GM12878 (cell line): ENCODE results near the gene TCF7L2. TPM values are rescaled to one million over a fixed set of nuclear protein-coding genes. Genes with fewer than 3 reads are reported as not detected.

Experiments used
- ATAC-seq: fragments of 200-7000 bp; cut with Tn5 transposase; 3 replicates; pipeline ENCODE4 v1.9.1; 2020; ENCODE audit warnings: mild to moderate bottlenecking, moderate library complexity
- BruUV-seq: library from RNA; stranded (reverse); fragments of 400-500 nt; replicated peaks from 2 replicates; lab custom pipeline; 2021; lab: Mats Ljungman, UMichigan
- CTCF ChIA-PET: fragments of 300-600 bp; sonication (Branson Sonifier 250); formaldehyde crosslinking; extraction: SDS; loops from one replicate; lab custom pipeline; 2021; ENCODE audit warnings: inconsistent platforms; lab: Yijun Ruan, JAX
- POLR2A ChIA-PET: fragments of 350-600 bp; formaldehyde crosslinking; extraction: SDS; loops from one replicate; lab custom pipeline; 2021; ENCODE audit warnings: inconsistent platforms; lab: Charles Lee
- RAD21 ChIA-PET: fragments of 300-600 bp; sonication (Branson Sonifier 250); formaldehyde crosslinking; loops from one replicate; lab custom pipeline; 2023; ENCODE audit warnings: antibody characterized with exemption; ENCODE audit not compliant: unreplicated experiment; lab: Charles Lee
- SMC1A ChIA-PET: fragments of 300-600 bp; sonication (Branson Sonifier 250); formaldehyde crosslinking; loops from one replicate; lab custom pipeline; 2023; ENCODE audit not compliant: unreplicated experiment, uncharacterized antibody; lab: Charles Lee
- DNase-seq: peaks from one replicate; pipeline ENCODE4 v3.0.0-alpha.2; 2011; ENCODE audit warnings: low read depth, low spot score
- FAIRE-seq: peaks from 3 replicates; lab custom pipeline; 2011; peaks lifted over from hg19 to GRCh38; lab: Jason Lieb, UNC
- H2AFZ ChIP-seq: 2 replicates; pipeline ENCODE4 v1.6.0; 2011; ENCODE audit warnings: low read depth, low read length, control low read depth; ENCODE audit not compliant: control insufficient read depth
- H3K27ac ChIP-seq: 2 replicates; pipeline ENCODE4 v1.5.1; 2011; ENCODE audit warnings: control low read depth; ENCODE audit not compliant: control insufficient read depth, insufficient read depth
- H3K27me3 ChIP-seq, 2 experiments: replicated peaks in 1 of 2; 2 replicates each; pipeline versions ENCODE4 v1.6.0 to v1.6.1; 2011; ENCODE audit warnings: low read length in 1 of 2; ENCODE audit not compliant: control insufficient read depth in 2 of 2, insufficient read depth in 2 of 2
- H3K36me3 ChIP-seq, 2 experiments: 2 replicates each; pipeline ENCODE4 v1.5.1; 2011; ENCODE audit warnings: low read length in 1 of 2; ENCODE audit not compliant: control insufficient read depth in 2 of 2, insufficient read depth in 2 of 2
- H3K4me1 ChIP-seq: 2 replicates; pipeline ENCODE4 v1.6.1; 2011; ENCODE audit warnings: mild to moderate bottlenecking, low read length, moderate library complexity, mixed read lengths; ENCODE audit not compliant: control insufficient read depth, insufficient read depth
- H3K4me2 ChIP-seq: 2 replicates; pipeline ENCODE4 v1.6.0; 2011; ENCODE audit warnings: control low read depth; ENCODE audit not compliant: control insufficient read depth, insufficient read depth
- H3K4me3 ChIP-seq: fragments of 200-600 bp; sonication (generic); 2 replicates; pipeline ENCODE4 v1.5.1; 2016
- H3K79me2 ChIP-seq: 2 replicates; pipeline ENCODE4 v1.6.0; 2011; ENCODE audit warnings: low read length; ENCODE audit not compliant: control insufficient read depth, insufficient read depth
- H3K9ac ChIP-seq: 2 replicates; pipeline ENCODE4 v1.8.0; 2011; ENCODE audit warnings: low read length, control low read depth, mixed read lengths; ENCODE audit not compliant: control insufficient read depth, insufficient read depth
- H3K9me3 ChIP-seq: replicated peaks from 3 replicates; pipeline ENCODE4 v1.5.1; 2011; ENCODE audit warnings: mild to moderate bottlenecking, low read length; ENCODE audit not compliant: control insufficient read depth, insufficient read depth
- H4K20me1 ChIP-seq: 2 replicates; pipeline ENCODE4 v1.6.0; 2011; ENCODE audit not compliant: control insufficient read depth, insufficient read depth
- BHLHE40 ChIP-seq, 2 experiments: fragments of 450-650 bp in 1 of 2; IDR thresholded peaks; 2 replicates each; pipeline ENCODE4 v1.6.1; 2011 to 2017; ENCODE audit warnings: low read depth in 2 of 2, borderline replicate concordance in 1 of 2, improper control_type of control experiment in 1 of 2, low read length in 1 of 2, mild to moderate bottlenecking in 1 of 2
- POLR2AphosphoS2 ChIP-seq: IDR thresholded peaks from 2 replicates; pipeline ENCODE4 v1.6.1; 2011; ENCODE audit warnings: low read depth, mild to moderate bottlenecking, low read length, improper control_type of control experiment, moderate library complexity
- RUNX3 ChIP-seq: IDR thresholded peaks from 2 replicates; pipeline ENCODE4 v1.6.1; 2012; ENCODE audit warnings: low read length, inconsistent platforms
- WGBS: methylation state at CpG from one replicate; pipeline ENCODE4 v1.1.6; 2016; ENCODE audit warnings: low lambda C conversion rate; ENCODE audit not compliant: insufficient replicate concordance, insufficient coverage; ENCODE audit errors: missing lambda C conversion rate; 5-methylcytosine and 5-hydroxymethylcytosine counted together
- in situ Hi-C: fragments of 300-500 bp; cut with MboI; formaldehyde crosslinking; loops from 9 replicates; pipeline ENCODE4 v1.14.3; 2018; ENCODE audit warnings: mixed read lengths
- intact Hi-C: fragments of 100-400 bp; cut with micrococcal nuclease; formaldehyde crosslinking; loops from one replicate; pipeline ENCODE4 v1.14.2; 2022; ENCODE audit not compliant: unreplicated experiment
- polyA plus RNA-seq, 11 experiments: library from polyadenylated mRNA; depleted of rRNA in 4 of 11; unstranded in 6 of 11; stranded (reverse) in 5 of 11; fragments of >200 nt; fragmentation: Nextera tagmentation in 4 of 11; fragmentation: Illumina TruSeq in 1 of 11; extraction: Ambion mirVana in 4 of 11; extraction: Trizol in 1 of 11; gene quantifications; 1 replicate in 1 of 11; 2 replicates in 10 of 11; pipeline versions ENCODE4 v1.2.1 to v1.2.3, GENCODE V29; 2011 to 2016; ENCODE audit warnings: inconsistent platforms in 2 of 11, missing spikeins in 2 of 11, low read depth in 1 of 11
- total RNA-seq, 4 experiments: library from RNA; depleted of rRNA in 3 of 4; stranded (reverse); fragments of >200 nt in 3 of 4; fragmentation: Illumina TruSeq in 1 of 4; extraction: Trizol in 1 of 4; gene quantifications; 2 replicates each; pipeline versions ENCODE4 v1.2.1 to v1.2.3, GENCODE V29; 2013 to 2021

Gene TCF7L2
- total and polyA plus RNA-seq, 10 of the 15 experiments (the other 5 are each of a cell fraction or from before 2014, with no cell fraction given): 0.02 to 1.1 (median 0.35) TPM; not detected in 4

- H3K27ac ChIP-seq: no peak overlapping the region
- no peaks in the 10 kb centered on the region for H4K20me1 ChIP-seq
- WGBS: 2% methylated on average over 3 of the region's 3 CpGs
- H3K27me3 ChIP-seq: no peaks in the 10 kb centered on the region; a peak in 1 of 4 replicates
- ChIA-PET CTCF (no interaction called here), SMC1A (no interaction called here), POLR2A (no interaction called here), RAD21 (no interaction called here)
- intact Hi-C loops (no loop called here), in situ Hi-C loops (no loop called here)
- no peak overlapping the region for H3K4me3 ChIP-seq
- no peaks in the 10 kb centered on the region for H3K4me1 ChIP-seq
- no peak overlapping the region for H2AFZ ChIP-seq
- DNase-seq (peak; percentile 4), FAIRE-seq (no peak), ATAC-seq (no peak)
- no peaks in the 10 kb centered on the region for H3K79me2 ChIP-seq
- TF ChIP-seq RUNX3 (0 out of 2 replicates have a peak, but pooled peaks have one; percentile 7), POLR2AphosphoS2 (no peak)
- H3K9ac ChIP-seq: no peak overlapping the region
- BruUV-seq: no TSS peak
- no peaks in the 10 kb centered on the region; the same call in 2 of the 3 replicates for H3K9me3 ChIP-seq
- H3K4me2 ChIP-seq: no peak overlapping the region
- no peaks in the 10 kb centered on the region for H3K36me3 ChIP-seq
These were observed 46.4 kb downstream of the TCF7L2 start for GRCh38 chr10:112996462-112996861.

- ChIA-PET SMC1A (no interaction called here), CTCF (no interaction called here), RAD21 (no interaction called here), POLR2A (no interaction called here)
- WGBS: 17% methylated on average over 4 of the region's 4 CpGs
- H3K36me3 ChIP-seq: no peaks in the 10 kb centered on the region
- H3K4me3 ChIP-seq: no peak overlapping the region
- FAIRE-seq (no peak), ATAC-seq (no peak), DNase-seq (no peak)
- intact Hi-C loops (no loop called here), in situ Hi-C loops (no loop called here)
- BruUV-seq: no TSS peak
- H3K27ac ChIP-seq: no peak overlapping the region
- H2AFZ ChIP-seq: no peak overlapping the region
- H3K9me3 ChIP-seq: no peaks in the 10 kb centered on the region
- H3K9ac ChIP-seq: no peak overlapping the region
- no peaks in the 10 kb centered on the region for H4K20me1 ChIP-seq
- H3K4me1 ChIP-seq: no peaks in the 10 kb centered on the region
- H3K4me2 ChIP-seq: no peak overlapping the region
- no peaks in the 10 kb centered on the region for H3K79me2 ChIP-seq
- peaks cover 0 to 2% of the 10 kb centered on the region in 2 experiments; a peak in 1 of 4 replicates for H3K27me3 ChIP-seq
- TF ChIP-seq BHLHE40 (IDR thresholded peaks at IDR 0.05; ENCODE audit: borderline replicate concordance in 1 of 2, low read depth in 2 of 2, low read length in 1 of 2): no peak
These were observed 49.1 kb downstream of the TCF7L2 start for GRCh38 chr10:112999102-112999501.
